Activated CD8-positive, alpha-beta memory T cell treated with anti-CD3 and anti-CD28 coated beads for 36 hours (primary cell): ENCODE data around the gene ETS1. TPM values are rescaled to one million over a fixed set of nuclear protein-coding genes. Genes with fewer than 3 reads are reported as not detected.

Experiments
- CTCF ChIA-PET: fragments of 350-600 bp; sonication (Branson Sonifier 250); formaldehyde crosslinking; loops from one replicate; lab custom pipeline; 2021; ENCODE audit warnings: antibody characterized with exemption; lab: Charles Lee
- POLR2A ChIA-PET: fragments of 350-600 bp; sonication (Branson Sonifier 250); formaldehyde crosslinking; loops from one replicate; lab custom pipeline; 2021; ENCODE audit warnings: antibody characterized with exemption; lab: Charles Lee
- total RNA-seq, 2 experiments: library from RNA; stranded (reverse); gene quantifications; one replicate each; pipeline ENCODE4 v1.2.3, GENCODE V29; 2021

Gene ETS1
- total RNA-seq, 2 experiments from 2014 or later: 417 to 420 TPM

- CTCF ChIA-PET: interaction anchor here (0.7 to 4.4 kb wide), 5 partner anchors 9 to 121 kb away, joined by 3 to 18 read pairs (median 5); no protein-coding TSS in a partner anchor
- POLR2A ChIA-PET: interaction anchor here (0.6 to 6.6 kb wide), 11 partner anchors 9 to 207 kb away, joined by 3 to 110 read pairs (median 3); no protein-coding TSS in a partner anchor
These were observed 78.4 kb downstream of the ETS1 start for GRCh38 chr11:128508770-128509510.

- CTCF ChIA-PET: interaction anchor here (1.1 to 4.4 kb wide), 4 partner anchors 10 to 124 kb away, joined by 3 to 18 read pairs (median 8); no protein-coding TSS in a partner anchor
- POLR2A ChIA-PET: interaction anchor here (0.6 to 6.6 kb wide), 7 partner anchors 10 to 206 kb away, joined by 3 to 110 read pairs (median 3); no protein-coding TSS in a partner anchor
These were observed 79.4 kb downstream of the ETS1 start for GRCh38 chr11:128507936-128508335.

GRCh38 chr11:128506999-128507611 lies 80.3 kb downstream of the ETS1 start:
- ChIA-PET CTCF (interaction anchor here (0.7 to 2.4 kb wide), 4 partner anchors 9 to 125 kb away, joined by 3 to 12 read pairs (median 4); no protein-coding TSS in a partner anchor), POLR2A (interaction anchor here (0.6 to 6.6 kb wide), 2 partner anchors 12 to 25 kb away, joined by 3 to 110 read pairs; no protein-coding TSS in a partner anchor)

GRCh38 chr11:128506356-128506755 lies 81.0 kb downstream of the ETS1 start:
- ChIA-PET CTCF (interaction anchor here (0.6 to 1.6 kb wide), 7 partner anchors 9 to 126 kb away, joined by 3 to 5 read pairs (median 4); no protein-coding TSS in a partner anchor), POLR2A (interaction anchor here (0.8 to 3.4 kb wide), 7 partner anchors 12 to 217 kb away, joined by 3 to 18 read pairs (median 7); no protein-coding TSS in a partner anchor)

GRCh38 chr11:128505449-128506065 lies 81.8 kb downstream of the ETS1 start:
- POLR2A ChIA-PET: interaction anchor here (0.8 to 3.4 kb wide), 9 partner anchors 13 to 216 kb away, joined by 3 to 18 read pairs (median 4); no protein-coding TSS in a partner anchor
- CTCF ChIA-PET: interaction anchor here (0.6 to 1.6 kb wide), 8 partner anchors 8 to 127 kb away, joined by 3 to 5 read pairs (median 4); no protein-coding TSS in a partner anchor

GRCh38 chr11:128504486-128504885 lies 82.9 kb downstream of the ETS1 start:
- ChIA-PET CTCF (interaction anchor here (0.6 to 1.8 kb wide), 6 partner anchors 8 to 202 kb away, joined by 3 to 5 read pairs (median 3); no protein-coding TSS in a partner anchor), POLR2A (interaction anchor here (0.8 to 3.4 kb wide), 8 partner anchors 9 to 124 kb away, joined by 3 to 18 read pairs (median 4); no protein-coding TSS in a partner anchor)

GRCh38 chr11:128503245-128503991 lies 83.9 kb downstream of the ETS1 start:
- POLR2A ChIA-PET: interaction anchor here (0.5 to 3.4 kb wide), 6 partner anchors 12 to 76 kb away, joined by 3 to 18 read pairs (median 4); no protein-coding TSS in a partner anchor
- CTCF ChIA-PET: interaction anchor here (1.4 to 1.8 kb wide), 2 partner anchors 11 to 14 kb away, joined by 3 read pairs; no protein-coding TSS in a partner anchor

- CTCF ChIA-PET: interaction anchor here (1.3 to 1.8 kb wide), 2 partner anchors 14 kb away, joined by 3 read pairs; no protein-coding TSS in a partner anchor
- POLR2A ChIA-PET: interaction anchor here (6.9 kb wide), 1 partner anchor 15 kb away, joined by 64 read pairs; no protein-coding TSS in a partner anchor
These were observed 84.6 kb downstream of the ETS1 start for GRCh38 chr11:128502726-128503125.

GRCh38 chr11:128501632-128502549 lies 85.5 kb downstream of the ETS1 start:
- ChIA-PET POLR2A (interaction anchor here (0.9 to 6.9 kb wide), 5 partner anchors 9 to 213 kb away, joined by 3 to 64 read pairs (median 4); no protein-coding TSS in a partner anchor), CTCF (interaction anchor here (0.7 to 1.8 kb wide), 6 partner anchors 9 to 130 kb away, joined by 3 to 5 read pairs (median 3); no protein-coding TSS in a partner anchor)

- ChIA-PET POLR2A (interaction anchor here (0.9 to 6.9 kb wide), 6 partner anchors 10 to 212 kb away, joined by 3 to 64 read pairs (median 4); no protein-coding TSS in a partner anchor), CTCF (interaction anchor here (0.7 to 1.8 kb wide), 6 partner anchors 10 to 21 kb away, joined by 3 to 5 read pairs (median 4); no protein-coding TSS in a partner anchor)
These were observed 86.3 kb downstream of the ETS1 start for GRCh38 chr11:128501008-128501407.

GRCh38 chr11:128500493-128500892 lies 86.9 kb downstream of the ETS1 start:
- ChIA-PET CTCF (interaction anchor here (0.7 to 1.8 kb wide), 6 partner anchors 11 to 210 kb away, joined by 3 to 5 read pairs (median 4); no protein-coding TSS in a partner anchor), POLR2A (interaction anchor here (0.9 to 6.9 kb wide), 5 partner anchors 9 to 35 kb away, joined by 3 to 64 read pairs (median 4); no protein-coding TSS in a partner anchor)

- POLR2A ChIA-PET: interaction anchor here (0.5 to 6.9 kb wide), 4 partner anchors 10 to 197 kb away, joined by 3 to 64 read pairs (median 7); no protein-coding TSS in a partner anchor
- CTCF ChIA-PET: interaction anchor here (0.6 to 1.8 kb wide), 5 partner anchors 12 to 209 kb away, joined by 3 to 5 read pairs (median 4); no protein-coding TSS in a partner anchor
These were observed 87.6 kb downstream of the ETS1 start for GRCh38 chr11:128499613-128500253.

GRCh38 chr11:128498721-128499245 lies 88.6 kb downstream of the ETS1 start:
- ChIA-PET POLR2A (interaction anchor here (0.5 to 6.9 kb wide), 6 partner anchors 14 to 196 kb away, joined by 3 to 64 read pairs (median 6); no protein-coding TSS in a partner anchor), CTCF (interaction anchor here (0.6 to 1.6 kb wide), 6 partner anchors 9 to 208 kb away, joined by 3 to 4 read pairs (median 3); no protein-coding TSS in a partner anchor)

- CTCF ChIA-PET: interaction anchor here (0.6 to 1.5 kb wide), 6 partner anchors 8 to 134 kb away, joined by 3 read pairs; no protein-coding TSS in a partner anchor
These were observed 89.6 kb downstream of the ETS1 start for GRCh38 chr11:128497776-128498095.

More at GRCh38 chr11:128497776-128498095, 89.6 kb downstream of the ETS1 start:
- POLR2A ChIA-PET: interaction anchor here (0.7 to 6.9 kb wide), 10 partner anchors 10 to 209 kb away, joined by 3 to 64 read pairs (median 4); no protein-coding TSS in a partner anchor
